GM21786 (cell line): ENCODE results near the gene WDR38.

Source experiments
- ATAC-seq: cut with Tn5 transposase; IDR thresholded peaks from one replicate; pipeline ENCODE4 v1.9.1; 2021; ENCODE audit not compliant: unreplicated experiment

The WDR38 gene

DNA sequence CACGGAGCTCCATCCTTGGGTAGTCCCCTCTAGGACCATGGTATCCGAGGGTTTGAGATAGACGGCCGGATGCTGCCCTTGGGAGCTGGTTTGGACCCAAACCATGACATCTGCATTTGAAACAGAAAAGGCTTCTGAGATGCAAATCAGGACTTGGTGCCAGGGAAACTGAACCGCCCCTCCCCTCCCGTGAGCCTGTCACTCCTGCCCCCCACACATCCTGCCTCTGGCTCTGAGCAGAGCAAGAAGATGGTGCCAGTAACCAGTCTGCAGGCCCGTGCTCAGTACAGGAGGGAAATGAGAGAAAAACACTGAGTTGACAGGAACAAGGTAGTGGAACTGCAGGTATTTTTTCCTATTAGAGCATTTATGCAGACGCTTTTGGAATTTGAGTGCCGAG is 27.2 kb downstream of the WDR38 start:
- no peak for ATAC-seq

DNA sequence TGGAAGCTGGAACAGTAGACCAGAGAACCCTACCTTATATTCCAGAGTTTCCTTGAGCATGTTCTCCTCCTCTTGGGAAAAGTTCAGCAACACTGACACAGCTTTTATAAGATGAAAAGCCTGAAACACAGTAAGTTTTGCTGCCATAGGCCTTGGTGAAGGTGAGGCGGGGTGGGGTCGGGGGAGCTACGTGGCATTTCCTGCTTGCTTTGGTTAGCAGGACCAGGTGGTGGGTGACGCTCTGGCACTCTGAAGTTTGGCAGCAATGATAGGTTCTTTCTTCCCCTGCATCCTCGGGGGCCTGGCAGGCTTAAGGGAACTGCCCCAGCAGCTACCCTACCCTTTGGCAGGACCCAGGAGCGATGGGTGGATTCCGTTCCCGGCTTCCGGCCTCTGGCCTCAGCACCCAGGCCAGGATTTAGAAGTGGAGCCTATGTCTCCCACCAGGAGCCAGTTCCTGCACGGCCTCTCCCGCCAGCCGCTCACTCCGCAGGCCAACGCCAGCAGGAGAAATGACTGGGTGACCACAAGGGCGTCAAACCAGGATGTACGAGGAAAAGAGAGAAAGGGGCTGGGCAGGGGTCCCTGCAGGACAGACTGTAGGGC is 28.0 kb downstream of the WDR38 start:
- no peak for ATAC-seq

DNA sequence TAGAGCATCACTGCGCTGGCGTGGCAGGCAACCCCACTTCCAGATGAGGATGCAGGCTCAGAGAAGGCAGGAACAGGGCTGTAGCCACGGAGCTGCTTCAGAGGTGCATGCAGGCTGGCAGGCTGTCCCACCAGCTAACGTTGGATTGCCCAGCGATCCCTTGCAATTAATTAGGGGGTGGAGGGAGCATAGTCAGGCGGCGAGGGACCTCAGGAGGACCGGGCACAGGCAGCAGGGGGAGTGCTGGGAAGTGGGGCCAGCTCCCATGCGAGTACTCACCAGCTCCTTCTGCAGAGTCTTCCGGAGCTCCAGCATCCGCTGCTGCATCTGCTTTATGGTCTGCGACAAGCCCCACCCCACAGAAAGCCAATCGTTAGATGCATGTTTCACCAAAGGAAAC is 29.0 kb downstream of the WDR38 start:
- no peak for ATAC-seq

DNA sequence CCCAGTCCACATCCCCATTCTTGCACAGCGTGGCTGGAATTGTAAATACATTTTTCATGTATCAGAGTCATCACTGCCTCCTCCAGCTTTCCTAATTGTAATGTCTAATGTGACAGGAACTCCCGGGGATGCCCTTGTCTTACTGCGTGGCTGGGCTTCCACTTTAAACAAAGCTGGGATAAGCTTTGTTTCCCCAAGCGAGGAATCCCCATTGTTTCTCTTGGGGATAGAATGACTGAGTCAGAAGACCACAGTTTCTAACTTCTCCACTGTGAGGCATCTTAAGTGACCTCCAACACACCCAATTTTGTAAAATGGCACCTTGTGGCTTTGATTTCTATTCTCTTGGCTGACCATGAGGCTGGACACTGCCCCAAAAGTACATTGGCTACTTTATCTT is 31.1 kb downstream of the WDR38 start:
- ATAC-seq = no peak

DNA sequence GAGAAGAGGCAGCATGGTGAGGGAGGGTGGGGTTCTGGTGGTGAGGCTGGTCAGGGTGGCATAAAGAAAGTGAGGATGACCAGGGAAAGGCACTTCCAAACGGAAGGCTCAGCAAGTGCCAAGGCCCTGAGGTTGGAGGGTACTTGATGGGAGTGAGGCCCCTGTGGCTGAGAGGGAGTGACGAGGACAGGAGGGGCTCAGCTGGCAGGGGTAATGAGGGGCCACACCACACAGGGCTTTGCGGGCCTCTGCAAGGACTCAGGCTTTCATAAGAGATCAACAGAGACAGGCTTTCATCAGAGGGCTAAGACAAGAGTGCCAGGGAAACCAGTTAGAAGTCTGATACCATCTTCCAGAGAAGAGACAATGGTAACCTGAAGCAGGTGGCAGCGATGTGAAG is 32.3 kb downstream of the WDR38 start:
- ATAC-seq = no peak

DNA sequence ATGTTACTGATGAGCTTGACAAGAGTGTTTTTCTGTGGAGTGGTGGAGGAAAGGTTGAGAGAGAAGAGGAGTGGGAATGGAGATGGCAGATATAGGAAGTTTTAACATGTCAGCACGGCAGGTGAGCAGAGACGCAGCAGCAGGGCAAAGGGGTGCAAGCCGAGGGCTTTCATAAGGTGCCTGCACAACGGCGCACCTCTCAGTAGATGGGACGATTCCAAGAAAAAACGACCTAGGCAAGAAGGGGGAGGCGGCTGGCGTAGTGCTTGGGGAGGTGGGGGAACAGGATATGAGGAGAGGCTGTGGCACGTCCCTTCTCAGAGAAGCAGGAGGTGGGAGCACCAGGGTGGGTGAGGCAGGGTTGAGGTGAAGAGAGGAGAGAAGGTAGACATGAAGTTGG is 33.2 kb downstream of the WDR38 start:
- no peak for ATAC-seq

DNA sequence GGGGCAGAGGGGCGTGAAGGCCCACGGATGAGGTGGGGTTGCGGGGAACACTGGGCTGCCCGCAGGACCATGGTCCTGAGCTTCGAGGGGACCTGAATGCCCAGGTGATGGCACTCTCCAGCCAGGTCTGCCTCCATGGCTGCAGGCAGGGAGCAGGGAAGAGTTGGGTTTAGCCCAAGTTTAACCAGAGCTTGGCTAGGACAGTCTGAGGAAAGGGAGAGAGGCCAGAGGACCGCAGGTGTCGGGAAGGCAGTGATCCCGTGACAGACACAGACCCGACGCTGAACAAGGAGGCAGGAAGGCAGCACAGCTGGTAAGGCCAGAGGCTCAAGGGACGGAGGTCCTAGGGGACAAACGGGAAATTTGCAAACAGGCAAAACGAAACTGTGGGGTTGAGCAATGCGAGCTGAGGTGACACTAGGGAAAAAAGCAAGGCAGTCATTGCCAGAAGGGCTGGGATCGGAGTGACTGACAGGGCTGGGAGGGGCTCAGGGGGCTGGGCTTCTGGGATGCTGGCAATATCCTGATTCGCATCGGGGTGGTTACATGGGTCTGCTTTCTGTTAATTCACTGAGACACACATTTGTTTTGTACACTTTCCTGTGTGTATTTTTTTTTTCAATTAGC is 33.7 kb downstream of the WDR38 start:
- ATAC-seq = no peak

DNA sequence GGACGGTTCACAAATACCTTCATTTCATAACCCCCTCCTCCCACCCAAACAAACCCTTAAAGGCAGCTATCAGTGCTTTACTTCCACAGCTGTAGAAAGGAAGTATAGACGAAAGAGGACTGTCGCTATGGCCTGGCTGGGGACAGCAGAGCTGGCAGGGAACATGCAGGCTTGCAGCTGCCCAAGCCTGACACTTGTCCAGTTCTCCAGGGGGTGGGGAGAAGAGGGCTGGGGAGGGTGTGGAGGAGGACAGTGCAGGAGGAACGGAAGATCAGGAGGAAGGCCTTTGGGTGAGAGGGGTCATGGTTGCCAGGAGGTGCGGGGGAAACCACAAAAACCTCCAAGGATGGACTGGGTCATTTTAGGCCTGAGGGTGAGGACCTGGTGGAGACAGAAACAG is 34.6 kb downstream of the WDR38 start:
- no peak for ATAC-seq

DNA sequence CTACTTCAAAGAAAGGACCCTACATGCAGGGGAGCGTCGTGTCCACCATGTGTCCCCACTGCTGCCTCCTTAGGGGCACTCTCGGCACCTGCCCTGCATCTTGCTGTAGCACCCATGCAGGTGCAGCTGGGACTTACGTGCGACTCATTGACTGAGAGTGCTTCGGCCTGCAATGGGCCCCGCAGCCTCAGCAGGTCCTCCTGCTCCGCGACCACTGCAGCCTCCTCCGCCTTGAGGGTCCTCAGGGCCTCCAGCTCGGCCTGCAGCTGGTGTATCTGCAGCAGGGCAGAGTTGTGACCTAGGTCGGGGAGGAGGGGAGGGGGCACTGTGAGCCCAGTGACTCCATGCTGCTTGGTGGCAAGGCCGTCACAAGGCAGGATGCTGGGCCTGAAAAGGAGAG is 35.7 kb downstream of the WDR38 start:
- ATAC-seq = no peak

DNA sequence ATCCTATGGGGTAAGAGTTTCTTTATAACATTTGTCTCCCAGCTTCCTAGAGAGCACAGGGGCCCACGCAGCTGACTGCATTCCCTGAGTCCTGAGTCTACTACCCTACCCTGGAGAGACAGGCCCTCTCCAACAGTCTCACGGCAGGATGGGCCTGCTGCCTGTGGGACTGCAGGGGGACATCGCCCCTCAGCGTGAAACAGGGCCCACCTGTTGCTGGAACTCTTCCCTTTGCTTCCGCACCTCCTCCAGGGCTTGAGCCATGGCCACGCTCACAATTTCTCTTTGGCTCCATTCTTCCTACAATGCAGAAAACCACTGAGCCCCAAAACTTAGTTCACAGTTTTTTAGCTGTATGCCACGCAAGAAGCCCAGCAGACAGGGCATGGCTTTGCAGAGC is 36.9 kb downstream of the WDR38 start:
- no peak for ATAC-seq

DNA sequence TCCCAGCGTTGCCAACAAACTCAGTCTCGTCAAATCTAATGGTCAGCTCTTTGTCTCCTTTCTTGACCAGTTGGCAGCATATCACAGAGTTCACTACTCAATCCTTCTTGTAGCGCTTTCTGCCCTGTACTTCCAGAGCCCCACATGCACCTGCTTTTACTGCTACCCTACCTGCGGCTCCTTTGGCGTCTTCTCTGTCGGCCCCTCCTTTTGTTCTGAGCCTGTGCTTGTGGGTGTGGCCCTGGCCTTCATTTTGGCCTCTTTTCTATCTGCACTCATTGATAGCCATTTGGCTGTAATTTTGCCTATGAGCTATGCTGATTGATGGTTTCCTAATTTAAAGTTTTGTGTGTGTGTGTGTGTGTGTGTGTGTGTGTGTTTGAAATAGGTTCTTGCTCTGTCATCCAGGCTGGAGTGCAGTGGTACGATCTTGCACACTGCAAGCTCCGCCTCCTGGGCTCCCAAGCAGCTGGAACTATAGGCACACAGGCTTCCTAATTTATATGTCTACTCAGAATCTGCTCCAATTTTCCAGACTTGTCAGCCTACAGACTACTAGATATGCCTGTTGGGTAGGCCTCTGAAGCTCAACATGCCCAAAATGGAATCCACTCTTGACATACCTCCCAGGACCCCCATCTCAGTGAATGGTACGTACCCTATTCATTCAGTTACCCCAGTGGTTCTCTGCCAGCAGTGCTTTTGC is 40.9 kb downstream of the WDR38 start:
- ATAC-seq = no peak

DNA sequence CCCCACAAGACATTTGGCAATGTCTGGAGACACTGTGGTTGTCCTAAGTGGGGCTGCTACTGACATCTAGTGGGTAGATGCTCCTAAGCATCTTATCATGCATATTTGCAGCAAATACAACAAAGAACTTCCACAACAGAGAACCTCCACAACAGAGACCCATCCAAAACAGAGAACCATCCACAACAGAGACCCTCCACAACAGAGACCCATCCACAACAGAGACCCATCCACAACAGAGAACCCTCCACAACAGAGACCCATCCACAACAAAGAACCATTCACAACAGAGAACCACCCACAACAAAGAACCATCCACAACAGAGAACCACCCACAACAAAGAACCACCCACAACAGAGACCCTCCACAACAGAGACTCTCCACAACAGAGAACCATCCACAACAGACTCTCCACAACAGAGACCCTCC is 41.5 kb downstream of the WDR38 start:
- no peak for ATAC-seq

DNA sequence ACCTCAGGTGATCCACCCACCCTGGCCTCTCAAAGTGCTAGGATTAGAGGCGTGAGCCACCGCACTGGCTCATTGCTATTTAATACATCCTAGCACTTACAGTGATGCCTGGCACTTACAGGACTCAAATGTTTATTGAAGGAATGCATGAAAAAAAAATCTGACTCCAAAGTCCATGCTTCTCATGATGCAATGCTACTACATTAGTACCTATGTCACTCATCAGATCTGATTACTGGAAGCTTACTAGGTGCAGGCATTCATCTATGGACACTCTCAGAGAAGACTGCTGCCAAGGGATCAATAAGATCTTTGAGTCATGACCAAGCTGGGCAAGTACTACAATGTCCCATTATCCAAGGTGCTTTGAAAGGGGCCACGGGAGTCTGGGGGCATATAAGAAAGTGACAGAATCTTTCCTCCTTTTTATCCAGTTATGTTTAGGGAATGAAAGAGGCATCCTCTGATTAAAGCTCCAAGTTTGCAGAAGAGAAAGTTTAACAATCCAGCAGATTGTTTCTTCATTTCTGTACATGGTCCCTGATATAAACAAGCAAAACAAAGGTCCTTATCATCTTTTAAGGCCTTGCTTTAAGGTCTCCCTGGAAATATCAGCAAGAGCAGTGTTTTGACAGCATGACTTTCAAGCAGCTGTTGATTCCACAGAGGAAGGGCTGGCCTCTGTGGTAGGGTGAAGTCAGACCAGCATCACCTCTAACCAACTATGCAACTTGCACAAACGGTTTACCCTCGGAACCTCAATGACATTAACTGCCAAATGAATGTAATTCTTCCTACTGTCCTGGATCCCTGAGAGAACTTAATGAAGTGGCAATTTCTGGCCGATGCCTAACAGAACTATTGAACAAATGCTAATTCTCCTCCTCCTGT is 44.6 kb downstream of the WDR38 start:
- no peak for ATAC-seq

DNA sequence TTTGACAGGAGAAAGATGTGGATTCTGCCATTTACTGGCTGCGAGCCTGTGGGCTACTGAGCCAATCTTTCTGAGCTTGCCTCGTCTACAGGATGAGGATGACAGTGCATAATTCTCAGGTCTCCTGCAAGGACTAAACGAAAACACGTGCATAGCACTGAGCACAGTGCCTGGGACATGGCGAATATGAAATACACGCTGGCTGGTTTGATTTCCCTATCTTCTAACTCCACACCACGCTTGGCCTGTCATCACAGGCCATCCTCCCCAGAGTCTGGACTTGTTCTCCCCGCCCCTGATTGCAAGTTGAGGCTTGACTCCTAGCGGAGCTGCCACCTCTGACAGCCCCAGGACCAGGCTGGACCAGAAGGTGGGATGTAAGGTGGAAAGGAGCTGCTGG is 46.6 kb downstream of the WDR38 start:
- ATAC-seq = no peak

DNA sequence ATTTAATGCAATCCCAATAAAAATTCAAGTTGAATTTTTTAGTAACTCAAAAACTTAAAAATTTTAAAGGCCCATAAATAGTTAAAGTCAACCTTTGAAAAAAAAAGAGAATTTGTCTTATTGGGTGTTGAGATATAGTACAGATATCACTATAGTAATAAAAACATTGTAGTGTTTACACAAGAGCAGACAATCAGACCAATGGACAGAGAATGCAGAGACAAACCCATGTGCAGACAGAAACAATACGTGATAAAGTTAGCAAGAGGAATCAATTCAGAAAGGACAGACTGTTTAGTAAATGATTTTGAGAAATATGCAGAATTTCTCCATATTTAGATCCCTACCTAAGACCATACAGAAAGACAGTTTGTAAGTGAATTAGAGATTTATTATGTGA is 53.7 kb downstream of the WDR38 start:
- ATAC-seq = no peak
